Stimulated activated CD8-positive, alpha-beta memory T cell treated with anti-CD3 and anti-CD28 coated beads, Interleukin-2, amount 100 ng/mL, for 1 hour (primary cell): ENCODE data around the gene SMIM38.

Experiments
- DNase-seq, 2 donors: peaks; one replicate each; pipeline ENCODE4 v3.0.0-alpha.2; 2020; ENCODE audit warnings: low read depth in 2 of 2

SMIM38 gene

GRCh38 chr11:69180726-69181125, 25.0 kb downstream of the SMIM38 start:
- DNase-seq, result no peak

GRCh38 chr11:69183613-69184012, 27.9 kb downstream of the SMIM38 start:
- no peak for DNase-seq

GRCh38 chr11:69186316-69187260, 30.9 kb downstream of the SMIM38 start:
- no peak for DNase-seq

GRCh38 chr11:69187540-69188065, 31.9 kb downstream of the SMIM38 start:
- no peak for DNase-seq

DNA sequence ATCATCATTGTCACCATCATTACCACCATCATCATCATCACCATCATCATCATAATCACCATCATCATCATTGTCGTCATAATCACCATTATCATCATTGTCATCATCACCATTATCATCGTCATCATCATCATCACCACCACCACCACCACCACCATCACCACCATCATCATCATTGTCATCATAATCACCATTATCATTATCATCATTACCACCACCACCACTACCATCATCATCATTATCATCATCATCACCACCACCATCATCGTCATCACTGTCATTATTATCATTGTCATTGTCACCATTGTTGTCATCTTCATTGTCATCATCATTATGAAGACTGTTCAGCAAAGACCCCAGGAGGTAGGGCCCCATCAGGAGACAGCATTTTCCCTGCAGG, 33.3 kb downstream of the SMIM38 start:
- no peak for DNase-seq

- no peak for DNase-seq
Observed at GRCh38 chr11:69190796-69191536, 35.2 kb downstream of the SMIM38 start.

DNA sequence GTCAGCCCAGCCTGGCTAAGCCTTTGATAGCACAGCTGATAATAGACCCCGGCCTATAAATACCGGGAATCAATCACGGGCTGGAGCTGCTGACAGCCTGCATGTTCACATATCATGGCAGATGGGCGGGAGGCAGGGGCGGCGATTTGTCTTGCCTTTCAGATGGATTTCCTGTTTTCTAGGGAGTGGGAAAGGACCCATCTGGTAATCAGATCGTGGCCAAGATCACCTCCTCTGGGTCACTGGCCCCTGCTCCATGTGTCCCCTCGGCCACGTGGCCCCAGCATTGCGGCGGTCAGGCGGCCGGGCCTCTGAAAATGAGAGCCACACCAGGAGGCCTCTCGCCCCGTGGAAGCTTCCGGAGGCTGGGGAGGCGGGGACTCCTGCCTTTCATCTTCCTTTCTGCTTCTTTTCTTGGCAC, 36.6 kb downstream of the SMIM38 start:
- no peak for DNase-seq

DNA sequence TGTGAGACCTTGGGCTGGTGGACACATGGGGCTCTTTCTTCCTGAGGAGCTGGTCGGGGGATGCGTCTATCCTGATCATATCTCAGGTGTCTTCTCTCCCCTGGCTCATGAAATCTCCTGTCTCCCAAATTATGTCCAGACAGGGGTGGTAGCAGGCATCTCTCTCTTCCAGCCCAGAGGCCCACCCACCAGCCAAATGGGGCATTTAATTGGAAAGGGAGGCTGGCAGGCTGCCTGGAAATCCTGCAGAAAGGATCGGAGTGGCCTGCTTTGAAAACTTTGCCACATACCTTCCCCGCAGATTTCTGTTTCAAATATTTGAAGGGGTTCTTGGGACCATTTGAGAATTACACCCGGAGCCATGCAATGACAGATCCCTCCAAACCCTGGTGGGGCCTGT, 37.4 kb downstream of the SMIM38 start:
- DNase-seq, result no peak

DNA sequence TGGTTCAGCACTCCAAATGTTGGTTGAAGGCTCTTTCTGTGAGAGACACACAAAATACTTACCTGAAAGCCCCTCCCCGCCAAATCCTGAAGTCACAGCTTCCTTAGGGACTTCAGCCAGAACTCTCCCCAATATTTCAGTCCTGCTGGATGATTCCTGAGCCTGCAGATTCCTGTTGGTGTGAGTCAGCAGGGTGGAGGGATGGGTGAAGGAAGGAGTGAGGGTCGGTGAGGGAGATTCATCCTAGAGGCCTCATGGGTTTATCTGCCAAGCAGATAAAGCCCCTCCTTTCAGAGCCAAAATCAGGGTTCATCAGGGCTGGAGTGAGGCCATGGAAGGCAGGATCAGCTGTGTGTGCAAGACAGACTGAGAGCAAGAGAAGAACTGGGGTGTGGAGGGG, 37.9 kb downstream of the SMIM38 start:
- no peak for DNase-seq

DNA sequence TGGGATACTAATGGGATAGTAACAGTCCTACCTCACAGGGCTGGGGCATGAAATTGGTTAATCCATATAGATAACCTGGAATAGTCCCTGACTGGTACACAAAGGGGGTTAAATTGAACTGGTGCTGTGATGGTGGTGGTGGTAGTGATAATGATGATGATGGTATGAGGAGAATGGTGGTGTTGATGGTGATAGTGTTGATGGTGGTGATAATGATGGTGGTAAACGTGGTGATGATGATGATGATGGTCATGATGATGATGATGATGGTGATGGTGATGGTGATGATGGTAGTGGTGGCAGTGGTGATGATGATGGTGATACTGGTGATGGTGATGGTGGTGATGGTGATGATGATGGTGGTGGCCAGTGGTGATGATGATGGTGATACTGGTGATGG, 38.7 kb downstream of the SMIM38 start:
- no peak for DNase-seq

- DNase-seq, result no peak
Observed at GRCh38 chr11:69194956-69195355, 39.2 kb downstream of the SMIM38 start.

- DNase-seq, result no peak
Observed at GRCh38 chr11:69195824-69196782, 40.4 kb downstream of the SMIM38 start.

DNA sequence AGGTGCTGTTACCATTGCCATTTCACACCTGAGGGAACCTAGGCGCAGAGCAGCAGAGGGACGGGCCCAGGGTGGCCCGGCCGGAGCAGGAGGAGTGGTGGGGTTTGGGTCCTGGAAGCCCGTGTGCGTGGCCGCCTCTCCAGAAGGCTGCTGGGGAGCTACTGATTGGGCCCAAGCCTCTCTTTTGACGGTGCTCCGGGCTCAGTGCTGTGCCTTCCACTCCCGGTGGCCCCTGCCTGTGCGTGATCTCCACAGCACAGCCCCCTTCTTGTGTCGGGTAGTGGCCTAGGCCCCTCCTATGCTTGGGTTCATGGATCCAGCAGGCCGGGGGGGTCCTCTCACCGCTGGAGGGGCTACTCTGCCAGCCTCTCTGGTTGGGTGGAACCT, 41.0 kb downstream of the SMIM38 start:
- no peak for DNase-seq

DNA sequence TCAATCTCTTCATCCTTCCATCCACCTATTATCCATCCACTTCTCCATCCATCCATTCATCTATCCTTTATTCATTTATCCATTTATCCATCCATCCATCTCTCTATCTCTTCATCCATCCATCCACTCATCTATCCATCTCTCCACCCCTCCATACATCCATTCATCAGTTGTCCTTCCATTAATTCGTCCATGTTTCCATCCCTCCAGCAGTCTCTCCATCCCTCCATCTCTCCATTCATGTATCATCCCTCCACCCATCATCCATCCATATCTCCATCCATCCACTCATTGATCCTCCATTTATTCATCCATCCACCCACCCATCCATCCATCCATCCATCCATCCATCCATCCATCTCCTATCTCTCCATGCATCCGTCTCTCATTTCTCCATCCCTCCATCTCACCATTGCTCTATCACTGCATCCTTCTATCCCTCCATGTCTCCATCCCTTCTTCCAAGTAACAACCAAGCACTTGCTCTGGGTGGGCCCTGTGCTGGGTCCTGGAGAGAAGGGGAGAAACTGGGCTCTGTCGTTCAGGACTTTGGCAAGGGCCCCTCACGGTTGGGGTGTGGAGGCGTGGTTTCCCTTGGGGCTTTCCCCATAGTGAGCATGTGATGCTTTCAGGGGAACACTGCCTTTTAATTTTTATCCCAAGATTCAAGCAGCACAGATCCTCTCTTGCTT, 43.3 kb downstream of the SMIM38 start:
- DNase-seq, result no peak

DNA sequence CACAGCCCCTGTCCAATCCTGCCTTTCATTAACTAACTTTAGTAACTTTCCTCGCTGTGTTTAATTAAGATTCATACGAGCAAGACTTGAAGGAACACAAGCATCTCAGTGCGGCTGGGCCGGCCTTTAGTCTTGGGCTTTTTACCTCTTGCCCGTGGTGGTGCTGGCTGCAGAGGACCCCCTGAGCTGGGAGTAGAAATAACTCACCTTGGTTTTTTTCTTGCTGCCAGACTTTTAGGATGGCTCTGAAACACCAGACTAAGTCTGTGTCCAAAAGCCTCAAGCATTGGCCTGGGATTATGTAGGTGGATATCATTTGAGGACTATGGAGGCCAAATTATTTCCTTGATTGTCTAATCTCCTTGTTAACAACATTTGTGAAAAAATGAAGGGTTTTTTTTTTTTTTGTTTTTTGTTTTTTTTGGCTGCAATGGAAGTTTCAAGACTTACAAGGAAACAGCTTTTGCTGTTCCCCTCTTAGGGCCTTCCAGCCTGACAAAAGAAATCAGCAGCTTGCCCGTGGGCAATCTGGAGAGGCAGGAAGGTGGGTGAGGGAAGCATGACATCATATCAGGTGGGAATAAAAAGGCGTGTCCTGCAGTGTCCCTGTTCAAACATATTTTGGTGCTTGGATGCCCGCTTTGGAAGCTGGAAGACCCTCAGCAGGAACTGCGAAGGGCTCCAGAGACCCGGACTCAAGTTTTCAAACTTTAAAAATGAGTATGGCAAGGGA, 44.0 kb downstream of the SMIM38 start:
- no peak for DNase-seq

DNA sequence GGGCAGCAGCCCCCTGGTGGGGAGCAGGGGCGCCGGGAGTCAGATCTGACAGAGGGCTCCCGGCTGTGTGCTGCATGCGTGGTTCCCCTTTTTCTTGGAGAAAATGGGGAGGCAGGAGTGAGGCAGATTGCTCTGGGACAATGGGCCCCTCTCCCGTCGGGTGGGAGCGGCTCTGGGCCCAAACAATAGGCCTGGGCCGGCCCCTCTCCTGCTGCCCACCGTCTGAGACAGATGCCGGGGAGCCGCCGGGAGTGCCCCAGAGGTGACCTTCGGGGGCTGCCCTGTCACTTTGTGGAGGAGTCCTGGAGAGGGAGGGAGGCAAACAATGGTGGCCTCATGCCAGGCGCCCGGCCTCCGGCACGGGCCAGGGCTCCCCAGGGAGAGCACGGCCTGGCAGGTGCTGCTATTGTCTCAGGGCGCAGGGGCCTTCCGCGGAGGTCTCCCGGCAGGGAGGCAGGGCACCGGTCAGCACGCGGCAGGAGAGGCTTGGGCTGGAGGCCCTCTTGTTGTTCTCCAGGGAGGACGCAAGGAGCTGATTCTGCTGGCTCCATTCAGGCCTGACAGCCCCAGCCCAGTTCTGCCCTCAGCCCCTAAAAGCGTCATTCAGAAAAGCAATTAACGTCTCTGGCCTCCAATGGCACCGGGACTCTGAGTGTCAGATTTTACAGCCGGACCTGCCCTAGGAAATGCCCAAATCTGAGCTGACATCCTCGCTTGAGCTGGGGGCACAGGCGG, 44.8 kb downstream of the SMIM38 start:
- DNase-seq, result no peak

DNA sequence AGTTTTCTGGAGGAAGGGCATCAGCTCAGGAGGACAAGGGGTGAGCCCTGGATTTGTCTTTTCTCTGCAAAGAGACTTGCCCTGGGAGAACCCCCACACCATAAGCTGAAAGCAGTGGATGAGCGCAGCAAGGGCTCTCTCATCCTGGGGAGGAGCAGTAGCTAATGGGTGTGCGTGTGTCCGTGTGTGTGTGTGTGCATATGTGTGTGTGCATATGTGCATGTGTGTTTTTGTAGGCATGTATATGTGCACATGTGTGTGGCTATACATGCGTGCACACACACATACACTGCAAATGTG, 45.3 kb downstream of the SMIM38 start:
- DNase-seq, result no peak

GRCh38 chr11:69201764-69202370, 46.1 kb downstream of the SMIM38 start:
- DNase-seq, result no peak

- no peak for DNase-seq
Observed at GRCh38 chr11:69202511-69203221, 46.9 kb downstream of the SMIM38 start.
